H54 (cell line): ENCODE data around the gene IFNGR2.

Source experiments
- DNase-seq: peaks from one replicate; pipeline ENCODE4 v3.0.0; 2011; ENCODE audit warnings: low spot score, mixed read lengths; ENCODE audit not compliant: insufficient read length
- FAIRE-seq: peaks from 3 replicates; lab custom pipeline; 2011; peaks lifted over from hg19 to GRCh38; lab: Jason Lieb, UNC
- POLR2A ChIP-seq: IDR thresholded peaks from 2 replicates; pipeline ENCODE4 v1.6.1; 2011; ENCODE audit warnings: low read depth, mild to moderate bottlenecking, low read length

The IFNGR2 gene

GRCh38 chr21:33386222-33386784 lies 16.9 kb upstream of the IFNGR2 start:
- DNase-seq (no peak), FAIRE-seq (no peak)
- TF ChIP-seq POLR2A, result no peak

- TF ChIP-seq POLR2A, result no peak
- DNase-seq (no peak), FAIRE-seq (no peak)
Observed at GRCh38 chr21:33387294-33387693, 15.9 kb upstream of the IFNGR2 start.

- no peak for TF ChIP-seq POLR2A
- FAIRE-seq (no peak), DNase-seq (no peak)
Observed at GRCh38 chr21:33388188-33388587, 15.0 kb upstream of the IFNGR2 start.

GRCh38 chr21:33390479-33390878 lies 12.7 kb upstream of the IFNGR2 start:
- DNase-seq (no peak), FAIRE-seq (no peak)
- no peak for TF ChIP-seq POLR2A

- no peak for TF ChIP-seq POLR2A
- FAIRE-seq (no peak), DNase-seq (no peak)
Observed at GRCh38 chr21:33391656-33392055, 11.6 kb upstream of the IFNGR2 start.

GRCh38 chr21:33392284-33392985 lies 10.8 kb upstream of the IFNGR2 start:
- DNase-seq, result no peak
- no peak for FAIRE-seq
- no peak for TF ChIP-seq POLR2A

GRCh38 chr21:33393348-33393747 lies 9.9 kb upstream of the IFNGR2 start:
- DNase-seq (no peak), FAIRE-seq (no peak)
- TF ChIP-seq POLR2A, result no peak

- DNase-seq, result no peak
- FAIRE-seq, result no peak
- TF ChIP-seq POLR2A, result no peak
Observed at GRCh38 chr21:33394260-33394659, 9.0 kb upstream of the IFNGR2 start.

- TF ChIP-seq POLR2A, result no peak
Observed at GRCh38 chr21:33395891-33396331, 7.3 kb upstream of the IFNGR2 start.

GRCh38 chr21:33396436-33396835 lies 6.8 kb upstream of the IFNGR2 start:
- no peak for FAIRE-seq
- no peak for TF ChIP-seq POLR2A

More at GRCh38 chr21:33395891-33396331, 7.3 kb upstream of the IFNGR2 start:
- DNase-seq, result peak; percentile 78
- peak; percentile 43 for FAIRE-seq

GRCh38 chr21:33396951-33397350 lies 6.3 kb upstream of the IFNGR2 start:
- TF ChIP-seq POLR2A, result no peak
- FAIRE-seq (no peak), DNase-seq (no peak)

More at GRCh38 chr21:33396436-33396835, 6.8 kb upstream of the IFNGR2 start:
- DNase-seq, result no peak

- no peak for TF ChIP-seq POLR2A
Observed at GRCh38 chr21:33397717-33398116, 5.5 kb upstream of the IFNGR2 start.

GRCh38 chr21:33398361-33398760 lies 4.9 kb upstream of the IFNGR2 start:
- no peak for TF ChIP-seq POLR2A
- DNase-seq (no peak), FAIRE-seq (no peak)

More at GRCh38 chr21:33397717-33398116, 5.5 kb upstream of the IFNGR2 start:
- FAIRE-seq, result no peak
- no peak for DNase-seq

GRCh38 chr21:33401630-33401992 lies 1.6 kb upstream of the IFNGR2 start:
- FAIRE-seq (no peak), DNase-seq (no peak)

More at GRCh38 chr21:33401630-33401992, 1.6 kb upstream of the IFNGR2 start:
- no peak for TF ChIP-seq POLR2A
